Measurements from ENCODE around the gene RNF217. TPM values are rescaled to one million over a fixed set of nuclear protein-coding genes. Genes with fewer than 3 reads are reported as not detected.

Gene RNF217
- total and polyA plus RNA-seq, 10 of the 15 experiments (the other 5 are each of a cell fraction or from before 2014, with no cell fraction given) = under 0.01 to 11.7 (median 0.04) TPM; not detected in 3

DNA sequence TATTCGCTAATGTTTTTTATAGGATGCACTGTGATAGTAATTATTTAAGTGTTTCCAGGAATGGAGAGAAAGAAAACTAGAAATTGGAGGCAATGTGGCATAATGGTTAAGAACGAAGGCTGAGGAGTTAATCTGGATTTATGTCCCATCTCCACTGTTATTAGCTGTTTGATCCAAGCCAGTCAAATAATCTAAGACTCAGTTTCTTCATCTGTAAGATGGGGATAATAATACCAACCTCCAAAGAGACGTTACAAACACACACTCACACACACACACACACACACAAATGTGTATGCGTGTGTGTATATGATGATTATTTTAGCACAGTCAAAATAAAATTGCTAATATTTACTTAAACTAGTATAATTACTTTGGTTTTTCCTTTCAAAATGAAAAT, 154.5 kb downstream of the RNF217 start:
- FAIRE-seq (no peak), ATAC-seq (no peak), DNase-seq (ENCODE audit: low read depth, low spot score) (no peak)
- intact Hi-C loops (cut with micrococcal nuclease; ENCODE audit: unreplicated experiment) (no loop called here), in situ Hi-C loops (cut with MboI) (no loop called here)
- H3K4me2 ChIP-seq (ENCODE audit: control insufficient read depth, insufficient read depth) = no peak overlapping the region
- POLR2A ChIA-PET = no interaction called here
- H3K9ac ChIP-seq (ENCODE audit: control insufficient read depth, insufficient read depth, low read length) = no peak overlapping the region
- no peaks in the 10 kb centered on the region for H4K20me1 ChIP-seq (ENCODE audit: control insufficient read depth, insufficient read depth)
- no peaks in the 10 kb centered on the region for H3K4me1 ChIP-seq (ENCODE audit: control insufficient read depth, insufficient read depth, low read length)
- WGBS (ENCODE audit: insufficient coverage, insufficient replicate concordance, low lambda C conversion rate, missing lambda C conversion rate) = 25% methylated on average over 4 of the region's 4 CpGs
- no peak overlapping the region for H2AFZ ChIP-seq (ENCODE audit: control insufficient read depth, low read depth, low read length)
- H3K27ac ChIP-seq (ENCODE audit: control insufficient read depth, insufficient read depth) = no peak overlapping the region
- H3K27me3 ChIP-seq (replicated peaks in 1 of 2; ENCODE audit: control insufficient read depth in 2 of 2, insufficient read depth in 2 of 2, low read length in 1 of 2) = no peaks in the 10 kb centered on the region; a peak in 1 of 4 replicates
- RAD21 ChIA-PET (ENCODE audit: unreplicated experiment) = no interaction called here
- H3K9me3 ChIP-seq (replicated peaks; ENCODE audit: control insufficient read depth, insufficient read depth, low read length) = peaks cover 1% of the 10 kb centered on the region; the same call in 1 of the 3 replicates
- no peaks in the 10 kb centered on the region for H3K79me2 ChIP-seq (ENCODE audit: control insufficient read depth, insufficient read depth, low read length)
- H3K4me3 ChIP-seq = no peak overlapping the region
- CTCF ChIA-PET = no interaction called here
- SMC1A ChIA-PET (ENCODE audit: uncharacterized antibody, unreplicated experiment) = no interaction called here
- TF ChIP-seq BMI1 (IDR thresholded peaks at IDR 0.05; ENCODE audit: borderline replicate concordance) = no peak
- no peak for TF ChIP-seq CHD2 (IDR thresholded peaks at IDR 0.05; ENCODE audit: borderline replicate concordance, low read depth, low read length)
- TF ChIP-seq BRCA1 (IDR thresholded peaks at IDR 0.05; ENCODE audit: low read depth, low read length) = no peak
- TF ChIP-seq IRF4 (IDR thresholded peaks at IDR 0.05; ENCODE audit: low read depth, low read length) = no peak
- TF ChIP-seq LARP7 (IDR thresholded peaks at IDR 0.05) = no peak
- TF ChIP-seq TARDBP (IDR thresholded peaks at IDR 0.05; ENCODE audit: borderline replicate concordance) = no peak
- TF ChIP-seq, protein P1, sequence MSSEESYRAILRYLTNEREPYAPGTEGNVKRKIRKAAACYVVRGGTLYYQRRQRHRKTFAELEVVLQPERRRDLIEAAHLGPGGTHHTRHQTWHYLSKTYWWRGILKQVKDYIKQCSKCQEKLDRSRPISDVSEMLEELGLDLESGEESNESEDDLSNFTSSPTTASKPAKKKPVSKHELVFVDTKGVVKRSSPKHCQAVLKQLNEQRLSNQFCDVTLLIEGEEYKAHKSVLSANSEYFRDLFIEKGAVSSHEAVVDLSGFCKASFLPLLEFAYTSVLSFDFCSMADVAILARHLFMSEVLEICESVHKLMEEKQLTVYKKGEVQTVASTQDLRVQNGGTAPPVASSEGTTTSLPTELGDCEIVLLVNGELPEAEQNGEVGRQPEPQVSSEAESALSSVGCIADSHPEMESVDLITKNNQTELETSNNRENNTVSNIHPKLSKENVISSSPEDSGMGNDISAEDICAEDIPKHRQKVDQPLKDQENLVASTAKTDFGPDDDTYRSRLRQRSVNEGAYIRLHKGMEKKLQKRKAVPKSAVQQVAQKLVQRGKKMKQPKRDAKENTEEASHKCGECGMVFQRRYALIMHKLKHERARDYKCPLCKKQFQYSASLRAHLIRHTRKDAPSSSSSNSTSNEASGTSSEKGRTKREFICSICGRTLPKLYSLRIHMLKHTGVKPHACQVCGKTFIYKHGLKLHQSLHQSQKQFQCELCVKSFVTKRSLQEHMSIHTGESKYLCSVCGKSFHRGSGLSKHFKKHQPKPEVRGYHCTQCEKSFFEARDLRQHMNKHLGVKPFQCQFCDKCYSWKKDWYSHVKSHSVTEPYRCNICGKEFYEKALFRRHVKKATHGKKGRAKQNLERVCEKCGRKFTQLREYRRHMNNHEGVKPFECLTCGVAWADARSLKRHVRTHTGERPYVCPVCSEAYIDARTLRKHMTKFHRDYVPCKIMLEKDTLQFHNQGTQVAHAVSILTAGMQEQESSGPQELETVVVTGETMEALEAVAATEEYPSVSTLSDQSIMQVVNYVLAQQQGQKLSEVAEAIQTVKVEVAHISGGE (CRISPR knock-in tag; IDR thresholded peaks at IDR 0.05) = no peak
- no peak for TF ChIP-seq KDM1A (IDR thresholded peaks at IDR 0.05; ENCODE audit: borderline replicate concordance)
- TF ChIP-seq, protein P2, sequence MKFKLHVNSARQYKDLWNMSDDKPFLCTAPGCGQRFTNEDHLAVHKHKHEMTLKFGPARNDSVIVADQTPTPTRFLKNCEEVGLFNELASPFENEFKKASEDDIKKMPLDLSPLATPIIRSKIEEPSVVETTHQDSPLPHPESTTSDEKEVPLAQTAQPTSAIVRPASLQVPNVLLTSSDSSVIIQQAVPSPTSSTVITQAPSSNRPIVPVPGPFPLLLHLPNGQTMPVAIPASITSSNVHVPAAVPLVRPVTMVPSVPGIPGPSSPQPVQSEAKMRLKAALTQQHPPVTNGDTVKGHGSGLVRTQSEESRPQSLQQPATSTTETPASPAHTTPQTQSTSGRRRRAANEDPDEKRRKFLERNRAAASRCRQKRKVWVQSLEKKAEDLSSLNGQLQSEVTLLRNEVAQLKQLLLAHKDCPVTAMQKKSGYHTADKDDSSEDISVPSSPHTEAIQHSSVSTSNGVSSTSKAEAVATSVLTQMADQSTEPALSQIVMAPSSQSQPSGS (IDR thresholded peaks at IDR 0.05; ENCODE audit: low read length) = no peak
- TF ChIP-seq, protein P3, sequence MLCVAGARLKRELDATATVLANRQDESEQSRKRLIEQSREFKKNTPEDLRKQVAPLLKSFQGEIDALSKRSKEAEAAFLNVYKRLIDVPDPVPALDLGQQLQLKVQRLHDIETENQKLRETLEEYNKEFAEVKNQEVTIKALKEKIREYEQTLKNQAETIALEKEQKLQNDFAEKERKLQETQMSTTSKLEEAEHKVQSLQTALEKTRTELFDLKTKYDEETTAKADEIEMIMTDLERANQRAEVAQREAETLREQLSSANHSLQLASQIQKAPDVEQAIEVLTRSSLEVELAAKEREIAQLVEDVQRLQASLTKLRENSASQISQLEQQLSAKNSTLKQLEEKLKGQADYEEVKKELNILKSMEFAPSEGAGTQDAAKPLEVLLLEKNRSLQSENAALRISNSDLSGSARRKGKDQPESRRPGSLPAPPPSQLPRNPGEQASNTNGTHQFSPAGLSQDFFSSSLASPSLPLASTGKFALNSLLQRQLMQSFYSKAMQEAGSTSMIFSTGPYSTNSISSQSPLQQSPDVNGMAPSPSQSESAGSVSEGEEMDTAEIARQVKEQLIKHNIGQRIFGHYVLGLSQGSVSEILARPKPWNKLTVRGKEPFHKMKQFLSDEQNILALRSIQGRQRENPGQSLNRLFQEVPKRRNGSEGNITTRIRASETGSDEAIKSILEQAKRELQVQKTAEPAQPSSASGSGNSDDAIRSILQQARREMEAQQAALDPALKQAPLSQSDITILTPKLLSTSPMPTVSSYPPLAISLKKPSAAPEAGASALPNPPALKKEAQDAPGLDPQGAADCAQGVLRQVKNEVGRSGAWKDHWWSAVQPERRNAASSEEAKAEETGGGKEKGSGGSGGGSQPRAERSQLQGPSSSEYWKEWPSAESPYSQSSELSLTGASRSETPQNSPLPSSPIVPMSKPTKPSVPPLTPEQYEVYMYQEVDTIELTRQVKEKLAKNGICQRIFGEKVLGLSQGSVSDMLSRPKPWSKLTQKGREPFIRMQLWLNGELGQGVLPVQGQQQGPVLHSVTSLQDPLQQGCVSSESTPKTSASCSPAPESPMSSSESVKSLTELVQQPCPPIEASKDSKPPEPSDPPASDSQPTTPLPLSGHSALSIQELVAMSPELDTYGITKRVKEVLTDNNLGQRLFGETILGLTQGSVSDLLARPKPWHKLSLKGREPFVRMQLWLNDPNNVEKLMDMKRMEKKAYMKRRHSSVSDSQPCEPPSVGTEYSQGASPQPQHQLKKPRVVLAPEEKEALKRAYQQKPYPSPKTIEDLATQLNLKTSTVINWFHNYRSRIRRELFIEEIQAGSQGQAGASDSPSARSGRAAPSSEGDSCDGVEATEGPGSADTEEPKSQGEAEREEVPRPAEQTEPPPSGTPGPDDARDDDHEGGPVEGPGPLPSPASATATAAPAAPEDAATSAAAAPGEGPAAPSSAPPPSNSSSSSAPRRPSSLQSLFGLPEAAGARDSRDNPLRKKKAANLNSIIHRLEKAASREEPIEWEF (IDR thresholded peaks at IDR 0.05; ENCODE audit: insufficient replicate concordance, low read depth, low read length) = no peak
- TF ChIP-seq KLF5 (IDR thresholded peaks at IDR 0.05; ENCODE audit: partially characterized antibody) = no peak
- no peak for TF ChIP-seq DPF2 (IDR thresholded peaks at IDR 0.05)
- no peak for TF ChIP-seq BACH1 (IDR thresholded peaks at IDR 0.05; ENCODE audit: borderline replicate concordance)
- no peak for TF ChIP-seq NFXL1 (IDR thresholded peaks at IDR 0.05; ENCODE audit: borderline replicate concordance)
- no TSS peak for BruUV-seq (replicated peaks)
- H3K36me3 ChIP-seq (ENCODE audit: control insufficient read depth in 2 of 2, insufficient read depth in 2 of 2, low read length in 1 of 2) = no peaks in the 10 kb centered on the region
